A673 (cell line): Measurements from ENCODE around the gene B4GALNT3. TPM values are rescaled to one million over a fixed set of nuclear protein-coding genes. Genes with fewer than 3 reads are reported as not detected.

ENCODE experiments used
- BruUV-seq: library from RNA; stranded (reverse); fragments of 400-500 nt; replicated peaks from 2 replicates; lab custom pipeline; 2021; lab: Mats Ljungman, UMichigan
- CTCF ChIA-PET: fragments of 300-600 bp; sonication (Branson Sonifier 250); formaldehyde crosslinking; loops from one replicate; lab custom pipeline; 2022; ENCODE audit warnings: antibody characterized with exemption; lab: Charles Lee
- POLR2A ChIA-PET: fragments of 300-600 bp; sonication (Branson Sonifier 250); formaldehyde crosslinking; loops from one replicate; lab custom pipeline; 2022; ENCODE audit warnings: antibody characterized with exemption; ENCODE audit not compliant: low non-redundant PET; lab: Charles Lee
- DNase-seq: peaks from one replicate; pipeline ENCODE4 v3.0.0-alpha.2; 2015; ENCODE audit warnings: low spot score
- H3K27ac ChIP-seq: fragments of 200-600 bp; sonication (generic); 2 replicates; pipeline ENCODE4 v1.5.1; 2016; ENCODE audit warnings: mixed run types, low read depth, mild to moderate bottlenecking, mixed read lengths, antibody characterized with exemption, low read length; ENCODE audit not compliant: poor library complexity, severe bottlenecking
- H3K27me3 ChIP-seq: fragments of 200-600 bp; sonication (generic); replicated peaks from 2 replicates; pipeline ENCODE4 v1.6.1; 2017; ENCODE audit warnings: mixed run types, low read depth, mild to moderate bottlenecking, mixed read lengths, antibody characterized with exemption, low read length; ENCODE audit not compliant: insufficient read depth, poor library complexity
- H3K36me3 ChIP-seq: fragments of 200-600 bp; sonication (generic); 2 replicates; pipeline ENCODE4 v1.6.1; 2016; ENCODE audit warnings: mixed run types, mild to moderate bottlenecking, mixed read lengths, antibody characterized with exemption, low read length; ENCODE audit not compliant: insufficient read depth, poor library complexity, severe bottlenecking
- H3K4me1 ChIP-seq: fragments of 200-600 bp; sonication (generic); 2 replicates; pipeline ENCODE4 v1.6.1; 2017; ENCODE audit warnings: mixed run types, mild to moderate bottlenecking, mixed read lengths, antibody characterized with exemption, low read length; ENCODE audit not compliant: insufficient read depth, poor library complexity, severe bottlenecking
- H3K4me3 ChIP-seq: fragments of 200-600 bp; sonication (generic); 2 replicates; pipeline ENCODE4 v1.5.1; 2016; ENCODE audit warnings: low read depth, mixed run types, mild to moderate bottlenecking, mixed read lengths, low read length; ENCODE audit not compliant: poor library complexity, severe bottlenecking
- H3K9me3 ChIP-seq: fragments of 200-600 bp; sonication (generic); 2 replicates; pipeline ENCODE4 v1.6.1; 2016; ENCODE audit warnings: mixed run types, low read depth, mild to moderate bottlenecking, mixed read lengths, antibody characterized with exemption, low read length; ENCODE audit not compliant: poor library complexity, severe bottlenecking
- CTCF ChIP-seq: fragments of 300-800, 200-600 bp; sonication (generic); conservative IDR thresholded peaks from 2 replicates; pipeline ENCODE4 v1.5.1; 2017; ENCODE audit warnings: low read depth, mild to moderate bottlenecking, antibody characterized with exemption, low read length, moderate library complexity, mixed read lengths
- EZH2 ChIP-seq: fragments of 200-600 bp; sonication (generic); IDR thresholded peaks from 2 replicates; pipeline ENCODE4 v1.6.1; 2017; ENCODE audit warnings: borderline replicate concordance, low read depth, mild to moderate bottlenecking, mixed read lengths, antibody characterized with exemption, low read length; ENCODE audit not compliant: poor library complexity, severe bottlenecking
- intact Hi-C: fragments of 100-400 bp; cut with micrococcal nuclease; formaldehyde crosslinking; loops from one replicate; pipeline ENCODE4 v1.10.0; 2022; ENCODE audit not compliant: unreplicated experiment
- total RNA-seq: library from RNA; stranded (reverse); gene quantifications from 2 replicates; pipeline ENCODE4 v1.2.3, GENCODE V29; 2021

Gene B4GALNT3
- total RNA-seq, 1 experiment from 2014 or later = 19.4 TPM

- H3K4me3 ChIP-seq = no peak overlapping the region
- ChIA-PET POLR2A (no interaction called here), CTCF (interaction anchor here (0.8 to 1.1 kb wide), 2 partner anchors 91 to 102 kb away, joined by 4 to 5 read pairs; no protein-coding TSS in a partner anchor)
- intact Hi-C loops = no loop called here
- no peak overlapping the region for H3K27ac ChIP-seq
- BruUV-seq = no TSS peak
- H3K36me3 ChIP-seq = no peaks in the 10 kb centered on the region
- H3K9me3 ChIP-seq = no peaks in the 10 kb centered on the region
- H3K27me3 ChIP-seq = no peaks in the 10 kb centered on the region
- DNase-seq = no peak
- TF ChIP-seq EZH2 (no peak), CTCF (no peak)
- H3K4me1 ChIP-seq = peaks cover 10% of the 10 kb centered on the region
These were observed 85.3 kb downstream of the B4GALNT3 start for GRCh38 chr12:544941-545635.

- Histone ChIP-seq H3K27me3 (no peaks in the 10 kb centered on the region), H3K36me3 (no peaks in the 10 kb centered on the region), H3K4me1 (peaks cover 10% of the 10 kb centered on the region), H3K27ac (no peak overlapping the region), H3K4me3 (no peak overlapping the region), H3K9me3 (no peaks in the 10 kb centered on the region)
- CTCF ChIA-PET = interaction anchor here (0.8 to 1.1 kb wide), 2 partner anchors 92 to 103 kb away, joined by 4 to 5 read pairs; no protein-coding TSS in a partner anchor
- no peak for TF ChIP-seq EZH2
- TF ChIP-seq CTCF = no peak
- POLR2A ChIA-PET = no interaction called here
- intact Hi-C loops = no loop called here
- no peak for DNase-seq
- BruUV-seq = no TSS peak
These were observed 86.1 kb downstream of the B4GALNT3 start for GRCh38 chr12:545835-546234.

GRCh38 chr12:546265-546919, 86.7 kb downstream of the B4GALNT3 start:
- peaks cover 10% of the 10 kb centered on the region for H3K4me1 ChIP-seq
- no peaks in the 10 kb centered on the region for H3K9me3 ChIP-seq
- no peak overlapping the region for H3K27ac ChIP-seq
- no peak for TF ChIP-seq EZH2
- no peak for TF ChIP-seq CTCF
- H3K27me3 ChIP-seq = no peaks in the 10 kb centered on the region
- no peaks in the 10 kb centered on the region for H3K36me3 ChIP-seq
- no TSS peak for BruUV-seq
- intact Hi-C loops = no loop called here
- ChIA-PET CTCF (interaction anchor here (0.6 kb wide), 2 partner anchors 87 to 94 kb away, joined by 3 to 4 read pairs; partner anchors contain the start of gene B4GALNT3), POLR2A (no interaction called here)
- no peak overlapping the region for H3K4me3 ChIP-seq
- DNase-seq = no peak
